ENCODE measurements around the gene ERC2. TPM values are rescaled to one million over a fixed set of nuclear protein-coding genes. Genes with fewer than 3 reads are reported as not detected.
A peak's percentile ranks its signal among the peaks of the same experiment; 100 is the strongest.

ERC2 gene
- total RNA-seq, 1 donor: 0.36 TPM

- Histone ChIP-seq H3K27me3 (ENCODE audit: insufficient read depth, low read length) (peaks cover 3% of the 10 kb centered on the region), H3K9me3 (ENCODE audit: low read depth, low read length) (no peaks in the 10 kb centered on the region), H2AFZ (ENCODE audit: low read length) (no peak overlapping the region), H3K4me2 (ENCODE audit: insufficient read depth, low read length) (no peak overlapping the region), H3K27ac (ENCODE audit: low read depth, low read length) (no peak overlapping the region), H3K4me1 (ENCODE audit: insufficient read depth, low read length) (no peaks in the 10 kb centered on the region), H4K20me1 (ENCODE audit: insufficient read depth, low read length) (no peaks in the 10 kb centered on the region), H3K36me3 (ENCODE audit: insufficient read depth, low read length) (no peaks in the 10 kb centered on the region), H3K79me2 (ENCODE audit: insufficient read depth, low read length) (no peaks in the 10 kb centered on the region), H3K4me3 (ENCODE audit: insufficient read depth, low read length) (no peak overlapping the region)
- no peak for DNase-seq (ENCODE audit: insufficient read length, low spot score, missing footprints)
- TF ChIP-seq CTCF (IDR thresholded peaks at IDR 0.05; ENCODE audit: extremely low read depth, low read depth, low read length): no peak
These were observed 557.0 kb downstream of the ERC2 start for GRCh38 chr3:55911266-55911665.

GRCh38 chr3:55910543-55910942 lies 557.7 kb downstream of the ERC2 start:
- Histone ChIP-seq H3K4me2 (ENCODE audit: insufficient read depth, low read length) (no peak overlapping the region), H3K4me1 (ENCODE audit: insufficient read depth, low read length) (no peaks in the 10 kb centered on the region), H3K79me2 (ENCODE audit: insufficient read depth, low read length) (no peaks in the 10 kb centered on the region), H4K20me1 (ENCODE audit: insufficient read depth, low read length) (no peaks in the 10 kb centered on the region), H3K27ac (ENCODE audit: low read depth, low read length) (no peak overlapping the region), H3K27me3 (ENCODE audit: insufficient read depth, low read length) (peaks cover 3% of the 10 kb centered on the region), H3K9me3 (ENCODE audit: low read depth, low read length) (no peaks in the 10 kb centered on the region), H3K4me3 (ENCODE audit: insufficient read depth, low read length) (no peak overlapping the region), H3K36me3 (ENCODE audit: insufficient read depth, low read length) (no peaks in the 10 kb centered on the region), H2AFZ (ENCODE audit: low read length) (no peak overlapping the region)
- no peak for TF ChIP-seq CTCF (IDR thresholded peaks at IDR 0.05; ENCODE audit: extremely low read depth, low read depth, low read length)
- no peak for DNase-seq (ENCODE audit: insufficient read length, low spot score, missing footprints)

- Histone ChIP-seq H2AFZ (ENCODE audit: low read length) (no peak overlapping the region), H3K4me3 (ENCODE audit: insufficient read depth, low read length) (no peak overlapping the region), H3K27ac (ENCODE audit: low read depth, low read length) (no peak overlapping the region), H3K27me3 (ENCODE audit: insufficient read depth, low read length) (peaks cover 3% of the 10 kb centered on the region), H3K9me3 (ENCODE audit: low read depth, low read length) (no peaks in the 10 kb centered on the region), H3K4me2 (ENCODE audit: insufficient read depth, low read length) (no peak overlapping the region), H3K36me3 (ENCODE audit: insufficient read depth, low read length) (no peaks in the 10 kb centered on the region), H4K20me1 (ENCODE audit: insufficient read depth, low read length) (no peaks in the 10 kb centered on the region), H3K79me2 (ENCODE audit: insufficient read depth, low read length) (no peaks in the 10 kb centered on the region), H3K4me1 (ENCODE audit: insufficient read depth, low read length) (no peaks in the 10 kb centered on the region)
- DNase-seq (ENCODE audit: insufficient read length, low spot score, missing footprints): peak; percentile 71
- TF ChIP-seq CTCF (IDR thresholded peaks at IDR 0.05; ENCODE audit: extremely low read depth, low read depth, low read length): no peak
These were observed 558.9 kb downstream of the ERC2 start for GRCh38 chr3:55909373-55909772.

- no peak for TF ChIP-seq CTCF (IDR thresholded peaks at IDR 0.05; ENCODE audit: extremely low read depth, low read depth, low read length)
- H3K9me3 ChIP-seq (ENCODE audit: low read depth, low read length): no peaks in the 10 kb centered on the region
- H3K4me2 ChIP-seq (ENCODE audit: insufficient read depth, low read length): no peak overlapping the region
- H4K20me1 ChIP-seq (ENCODE audit: insufficient read depth, low read length): no peaks in the 10 kb centered on the region
- peaks cover 3% of the 10 kb centered on the region for H3K27me3 ChIP-seq (ENCODE audit: insufficient read depth, low read length)
- no peak overlapping the region for H2AFZ ChIP-seq (ENCODE audit: low read length)
- H3K36me3 ChIP-seq (ENCODE audit: insufficient read depth, low read length): no peaks in the 10 kb centered on the region
- H3K79me2 ChIP-seq (ENCODE audit: insufficient read depth, low read length): no peaks in the 10 kb centered on the region
- H3K4me1 ChIP-seq (ENCODE audit: insufficient read depth, low read length): no peaks in the 10 kb centered on the region
- peak; percentile 6 for DNase-seq (ENCODE audit: insufficient read length, low spot score, missing footprints)
- no peak overlapping the region for H3K27ac ChIP-seq (ENCODE audit: low read depth, low read length)
- H3K4me3 ChIP-seq (ENCODE audit: insufficient read depth, low read length): no peak overlapping the region
These were observed 560.7 kb downstream of the ERC2 start for GRCh38 chr3:55907616-55908015.

Measured in osteoblast (primary cell).